Activated CD8-positive, alpha-beta T cell treated with anti-CD3 and anti-CD28 coated beads, Interleukin-2, amount 10 ng/mL, durations not matched to agents 7 days and 5 days (primary cell): ENCODE results near the gene STRAP. TPM values are rescaled to one million over a fixed set of nuclear protein-coding genes. Genes with fewer than 3 reads are reported as not detected.

Experiments used
- total RNA-seq, 2 experiments: library from RNA; stranded (reverse); gene quantifications; one replicate each; pipeline ENCODE4 v1.2.3, GENCODE V29; 2021

The STRAP gene
- total RNA-seq, 2 experiments from 2014 or later: 87.5 to 90.8 TPM

Other genes starting within 250 kb of the STRAP start
- 1 to 10 TPM; 1.0 to 2.2 TPM for gene EPS8, start 93.0 kb upstream of the STRAP start, total RNA-seq
- 10 to 100 TPM; 23.1 to 27.7 TPM for gene DERA, start 28.9 kb downstream of the STRAP start, total RNA-seq